Hematopoietic multipotent progenitor cell treated with erythropoietin and hydrocortisone succinate and interleukin-3 and kit ligand, for 15 days (in vitro differentiated cells): ENCODE results near the gene NCBP2.
"Not testable (repeated sequence)": the region's sequence is repeated elsewhere in the genome, so short reads cannot be mapped to it uniquely, and the experiment has no call there.

Experiments
- DNase-seq: peaks from one replicate; pipeline ENCODE4 v3.0.0-alpha.2; 2015; ENCODE audit warnings: low spot score

The NCBP2 gene

DNA sequence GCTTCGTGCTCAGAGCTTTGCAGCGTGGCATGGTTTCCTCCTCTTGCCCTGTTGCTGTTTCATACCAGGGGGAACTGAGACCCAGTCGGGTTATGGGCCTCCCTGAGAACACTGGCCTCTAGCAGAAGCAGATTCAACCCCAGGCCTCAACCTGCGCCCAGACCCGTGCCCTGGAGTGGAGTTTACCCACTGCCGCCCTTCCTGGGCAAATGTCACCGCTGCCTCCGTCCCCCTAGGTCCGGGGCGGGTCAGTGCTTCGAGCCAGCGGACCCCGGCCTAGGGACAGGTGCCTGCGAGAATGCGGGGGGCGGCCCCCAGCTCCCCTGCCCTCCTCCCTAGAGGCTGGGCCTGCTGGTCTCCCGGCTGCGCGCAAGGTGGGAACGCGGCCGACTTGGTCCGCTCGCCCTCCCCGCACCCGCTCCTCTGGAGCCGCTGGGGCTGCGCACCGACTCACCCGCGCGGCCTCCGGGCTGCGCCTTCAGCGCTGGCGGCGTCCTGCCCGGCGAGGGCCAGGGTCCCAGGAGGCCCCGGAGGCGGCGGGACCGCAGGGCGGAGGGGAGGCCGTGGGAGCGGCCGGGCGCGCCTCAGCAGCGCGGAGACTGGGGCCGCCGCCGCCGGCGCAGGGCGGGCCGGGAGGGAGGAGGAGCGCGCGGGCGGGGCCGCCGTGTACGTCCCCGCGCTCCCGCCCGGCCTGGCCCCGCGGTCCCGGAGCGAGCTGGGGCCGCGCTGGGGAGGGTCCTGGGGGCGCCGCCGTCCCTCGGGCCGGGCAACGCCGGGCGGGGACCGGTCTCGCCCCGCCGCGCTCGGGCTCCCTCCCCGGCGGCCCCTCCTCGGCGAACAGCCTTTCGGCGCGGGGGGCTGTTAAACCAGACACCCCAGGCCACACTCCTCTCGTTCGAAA lies 26.2 kb upstream of the NCBP2 start, which contains the start of gene PIGZ:
PIGZ (minus strand) TSS at position 601 of the 901 bp plus-strand sequence. CDS start 16,802 bp downstream, outside the sequence.
- DNase-seq, result peak; percentile 57

DNA sequence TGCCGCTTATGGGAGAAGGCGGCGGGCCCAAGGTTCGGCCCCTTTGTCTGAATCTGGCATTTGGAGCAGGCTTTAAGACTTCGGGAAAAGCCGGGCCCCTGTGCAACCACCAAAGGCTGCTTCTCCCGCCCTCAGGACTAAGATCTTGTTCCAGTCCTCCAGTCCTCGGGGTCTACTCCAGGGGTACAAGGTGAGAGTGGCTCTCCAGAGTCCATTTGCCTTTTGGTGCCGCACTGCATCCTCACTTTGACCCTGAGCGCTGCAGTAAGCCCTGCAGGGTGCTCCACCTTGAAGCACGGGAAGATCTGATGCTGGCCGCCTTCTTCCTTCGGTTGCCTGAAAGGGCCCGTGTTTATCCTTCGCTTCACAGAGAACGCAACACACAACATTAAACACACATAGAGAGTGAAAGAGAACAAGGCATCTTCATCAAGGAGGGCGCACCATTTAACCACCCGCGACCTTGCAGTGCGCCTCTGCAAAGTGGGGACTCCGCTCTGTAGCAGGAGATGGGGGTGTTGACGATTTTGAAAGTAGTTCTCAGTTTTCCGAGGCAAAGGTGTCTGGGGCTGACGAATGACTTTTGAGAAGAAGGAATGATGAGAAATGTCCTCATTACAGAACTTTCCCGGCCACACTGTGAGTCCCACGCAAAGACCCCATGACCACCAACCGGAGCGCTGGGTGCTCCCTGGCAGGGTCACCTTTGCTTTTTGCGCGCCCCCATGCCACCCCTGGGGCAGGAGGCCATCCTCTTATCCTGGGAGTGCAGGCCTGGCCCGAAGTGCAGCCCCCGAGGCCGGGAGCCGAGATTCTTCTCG lies 25.3 kb upstream of the NCBP2 start:
- no peak for DNase-seq

DNA sequence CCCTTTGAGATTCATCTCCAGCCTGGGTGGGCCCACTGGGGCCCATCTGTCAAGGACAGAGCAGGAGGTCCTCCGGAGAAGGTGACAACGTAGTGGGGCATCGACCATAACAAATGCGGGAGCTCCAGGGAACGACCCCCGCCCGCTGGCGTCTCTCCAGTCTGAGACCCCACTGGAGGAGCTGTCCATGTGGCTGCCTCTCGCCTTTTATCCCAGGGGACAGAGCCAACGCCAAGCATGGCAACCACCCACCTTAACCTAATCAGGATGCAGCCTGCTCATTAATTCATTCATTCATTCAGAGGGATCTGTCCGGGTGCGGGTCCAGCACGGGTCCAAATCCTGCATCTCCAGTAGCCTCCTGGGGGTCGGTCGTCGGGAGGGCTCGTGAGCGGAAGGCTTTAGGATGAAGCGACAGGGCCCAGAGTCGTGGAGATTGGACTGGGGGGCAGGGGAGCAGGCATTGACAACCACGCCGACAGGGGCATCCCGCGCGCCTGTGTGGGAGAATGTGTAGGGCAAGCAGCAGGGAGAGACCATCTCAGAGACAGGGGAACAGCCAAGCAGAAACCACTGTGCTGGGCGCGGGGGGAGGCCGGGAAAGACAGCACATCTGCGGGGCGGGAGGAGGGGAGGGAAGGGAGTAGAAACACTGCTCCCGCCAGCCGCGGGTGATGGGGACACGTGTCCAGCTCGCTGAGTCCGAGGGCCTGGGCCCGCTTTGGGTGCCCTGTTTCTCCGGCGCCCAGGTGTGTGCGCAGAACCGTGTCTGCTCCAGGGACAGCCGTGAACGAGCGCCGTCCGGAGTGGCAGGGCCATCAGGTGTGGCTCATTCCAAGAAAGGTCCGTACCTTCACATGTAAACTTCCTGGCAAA lies 24.4 kb upstream of the NCBP2 start:
- no peak for DNase-seq

DNA sequence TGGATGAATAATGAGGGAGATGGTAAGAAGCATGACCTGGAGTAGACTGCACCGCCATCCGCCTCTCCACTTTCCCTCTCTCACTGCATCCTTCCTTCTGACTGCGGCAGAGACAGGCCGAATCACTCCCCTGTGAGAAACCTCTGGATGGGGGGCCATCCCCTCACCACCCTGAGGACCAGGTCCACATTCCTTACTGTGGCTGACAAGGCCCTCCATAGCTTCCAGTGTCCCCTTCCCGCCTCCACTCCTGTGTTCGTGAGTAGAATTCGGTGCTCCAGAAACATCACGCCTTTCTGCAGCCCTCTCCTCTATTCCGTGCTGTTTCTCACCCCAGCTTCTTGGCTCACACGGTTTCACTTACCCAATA lies 23.5 kb upstream of the NCBP2 start:
- DNase-seq, result no peak

DNA sequence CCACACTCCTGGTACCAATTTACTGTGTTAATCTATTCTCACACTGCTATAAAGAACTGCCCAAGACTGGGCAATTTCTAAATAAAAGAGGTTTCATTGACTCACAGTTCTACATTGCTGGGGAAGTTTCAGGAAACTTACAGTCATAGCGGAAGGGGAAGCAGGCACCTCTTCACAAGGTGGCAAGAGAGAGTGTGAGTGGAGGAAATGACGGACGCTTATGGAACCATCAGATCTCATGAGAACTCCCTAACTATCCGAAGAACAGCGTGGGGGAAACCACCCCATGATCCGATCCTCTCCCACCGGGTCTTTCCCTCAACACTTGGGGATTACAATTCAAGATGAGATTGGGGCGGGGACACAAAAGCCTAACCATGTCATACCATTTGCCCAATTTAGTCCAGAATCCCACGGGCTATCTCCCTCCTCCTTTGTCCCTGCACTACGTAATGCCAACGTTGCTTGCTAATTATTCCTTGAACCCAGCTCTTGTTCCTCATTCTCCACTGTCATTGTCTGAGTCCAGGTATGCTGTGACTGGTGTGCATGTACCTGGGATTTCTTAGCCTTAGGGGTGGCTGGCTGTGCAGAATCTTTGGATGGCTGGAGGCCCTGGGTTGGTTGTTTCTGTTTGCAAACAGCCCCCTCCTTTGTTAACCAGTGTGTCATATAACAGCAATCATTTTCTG lies 22.9 kb upstream of the NCBP2 start:
- DNase-seq, result no peak

DNA sequence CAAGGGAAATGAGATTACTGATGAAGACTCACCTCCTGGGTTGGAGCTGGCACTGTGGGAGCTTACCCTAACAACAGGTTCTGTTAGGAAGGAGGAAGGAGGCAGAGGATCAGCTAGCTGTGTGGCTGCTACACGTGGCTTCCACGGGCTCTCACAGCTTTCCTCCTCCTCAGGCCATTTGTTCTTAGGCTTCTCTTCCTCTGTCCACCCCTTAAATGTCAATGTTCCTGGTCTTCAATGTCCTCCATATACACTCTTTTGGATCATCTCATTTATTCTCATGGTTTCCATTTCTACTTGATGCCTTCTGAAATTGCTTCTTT lies 21.3 kb upstream of the NCBP2 start:
- DNase-seq, result no peak

DNA sequence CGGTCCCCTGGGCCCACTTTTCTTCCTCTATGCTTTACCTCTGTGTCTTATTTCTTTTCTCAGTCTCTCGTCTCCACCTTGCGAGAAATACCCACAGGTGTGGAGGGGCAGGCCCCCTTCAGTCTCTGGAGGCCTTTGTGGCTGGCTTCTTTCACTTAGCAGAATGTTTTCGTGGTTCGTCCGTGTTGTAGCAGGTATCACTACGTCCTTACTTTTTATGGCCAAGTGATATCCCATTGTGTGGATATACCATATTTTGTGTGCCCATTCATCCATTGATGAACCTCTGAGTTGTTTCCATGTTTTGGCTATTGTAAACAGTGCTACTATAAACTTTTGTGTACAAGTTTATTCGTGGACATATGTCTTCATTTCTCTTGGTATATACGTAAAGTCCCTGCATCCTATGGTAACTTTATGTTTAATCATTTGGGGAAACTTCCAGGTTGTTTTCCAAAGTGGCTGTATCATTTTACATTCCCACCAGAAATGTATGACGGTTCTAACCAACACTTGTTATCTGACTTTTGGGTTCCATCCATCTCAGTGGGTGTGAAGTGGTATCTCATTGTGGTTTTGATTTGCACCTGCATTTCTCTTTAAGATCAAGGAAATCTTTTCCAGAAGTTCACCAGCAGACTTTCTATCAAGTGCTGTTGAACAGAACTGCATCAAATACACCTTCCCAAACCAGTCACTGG lies 20.8 kb upstream of the NCBP2 start:
- no peak for DNase-seq

DNA sequence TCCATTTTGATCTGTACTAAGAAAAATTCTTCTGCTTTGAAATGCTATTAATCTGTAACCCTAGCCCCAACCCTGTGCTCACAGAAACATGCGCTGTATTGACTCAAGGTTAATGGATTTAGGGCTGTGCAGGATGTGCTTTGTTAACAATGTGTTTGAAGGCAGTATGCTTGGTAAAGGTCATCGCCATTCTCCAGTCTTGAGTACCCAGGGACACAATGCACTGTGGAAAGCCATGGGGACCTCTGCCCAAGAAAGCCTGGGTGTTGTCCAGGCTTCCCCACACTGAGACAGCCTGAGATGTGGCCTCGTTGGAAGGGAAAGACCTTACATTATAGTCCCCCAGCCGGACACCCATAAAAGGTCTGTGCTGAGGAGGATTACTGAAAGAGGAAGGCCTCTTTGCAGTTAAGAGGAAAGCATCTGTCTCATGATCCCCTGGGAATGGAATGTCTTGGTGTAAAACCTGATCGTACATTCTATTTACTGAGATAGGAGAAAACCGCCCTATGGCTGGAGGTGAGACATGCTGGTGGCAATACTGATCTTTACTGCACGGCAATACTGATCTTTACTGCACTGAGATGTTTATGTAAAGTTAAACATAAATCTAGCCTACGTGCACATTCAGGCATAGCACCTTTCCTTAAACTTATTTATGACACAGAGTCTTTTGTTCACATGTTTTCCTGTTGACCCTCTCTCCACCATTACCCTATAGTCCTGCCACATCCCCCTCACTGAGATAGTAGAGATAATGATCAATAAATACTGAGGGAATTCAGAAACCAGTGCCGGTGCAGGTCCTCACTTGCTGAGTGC lies 20.0 kb upstream of the NCBP2 start:
- DNase-seq, result no peak

DNA sequence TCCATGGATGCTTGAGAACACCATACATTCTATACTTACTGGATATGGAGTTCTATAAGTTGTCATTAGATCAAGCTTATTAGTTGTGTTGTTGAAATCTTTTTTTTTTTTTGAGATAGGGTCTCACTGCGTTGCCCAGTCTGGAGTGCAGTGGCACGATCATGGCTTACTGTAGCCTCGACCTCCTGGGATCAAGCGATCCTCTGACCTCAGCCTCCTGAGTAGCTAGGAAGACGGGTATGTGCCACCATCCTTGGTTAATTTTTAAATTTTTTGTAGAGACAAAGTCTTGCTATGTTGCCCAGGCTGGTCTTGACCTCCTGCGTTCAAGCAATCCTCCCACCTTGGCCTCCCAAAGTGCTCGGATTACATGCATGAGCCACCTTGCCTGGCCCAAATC lies 12.5 kb upstream of the NCBP2 start:
- DNase-seq, result no peak

DNA sequence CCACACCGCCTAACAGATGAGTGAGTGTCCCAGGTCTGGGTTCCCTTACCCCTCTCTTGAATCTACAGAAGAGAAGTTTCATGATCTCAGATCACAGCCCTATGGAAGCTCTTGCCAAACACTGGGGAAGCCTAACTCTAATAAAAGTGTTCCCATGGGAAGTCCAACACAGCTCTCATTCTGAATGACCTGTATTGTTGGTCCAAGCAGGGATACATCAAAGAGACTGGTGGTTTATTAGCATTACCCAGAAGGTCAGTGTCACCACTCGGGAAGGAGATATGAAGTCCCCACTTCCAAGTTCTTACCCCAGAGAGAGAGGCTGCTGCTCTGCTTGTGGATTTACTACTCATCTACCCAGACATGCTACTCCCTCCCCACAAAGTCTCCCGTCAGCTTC lies 9.0 kb upstream of the NCBP2 start:
- DNase-seq, result no peak

DNA sequence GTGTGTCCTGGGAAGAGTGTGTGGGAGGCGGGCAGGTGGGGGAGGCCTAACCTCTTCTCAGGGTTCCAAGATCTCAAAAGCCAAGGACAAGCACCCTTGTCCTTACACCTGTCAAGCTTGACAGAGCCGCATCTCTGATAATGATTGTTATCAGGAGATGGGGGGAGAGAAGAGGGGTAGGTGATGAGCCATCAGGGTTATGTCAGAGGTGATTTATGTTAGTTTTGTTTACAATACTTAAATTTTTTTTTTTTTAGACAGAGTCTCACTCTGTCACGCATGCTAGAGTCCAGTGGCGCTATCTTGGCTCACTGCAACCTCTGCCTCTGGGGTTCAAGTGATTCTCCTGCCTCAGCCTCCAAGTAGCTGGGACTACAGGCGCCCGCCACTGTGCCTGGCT lies 7.4 kb upstream of the NCBP2 start:
- no peak for DNase-seq

DNA sequence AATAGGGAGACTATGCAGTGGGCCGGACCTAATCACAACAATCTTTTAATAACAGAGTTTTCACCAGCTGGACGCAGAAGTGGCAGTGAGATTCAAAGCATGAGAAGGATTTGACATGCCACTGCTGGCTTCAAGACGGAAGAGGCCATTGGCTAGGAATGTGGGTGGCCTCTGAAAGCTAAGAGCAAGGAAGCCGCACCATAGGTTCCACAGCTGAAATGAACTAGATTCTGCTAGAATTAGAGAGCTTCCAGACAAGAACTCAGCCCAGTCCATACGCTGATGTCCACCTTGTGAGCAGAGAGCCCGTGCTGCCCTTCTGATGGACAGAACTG lies 6.9 kb upstream of the NCBP2 start:
- no peak for DNase-seq

DNA sequence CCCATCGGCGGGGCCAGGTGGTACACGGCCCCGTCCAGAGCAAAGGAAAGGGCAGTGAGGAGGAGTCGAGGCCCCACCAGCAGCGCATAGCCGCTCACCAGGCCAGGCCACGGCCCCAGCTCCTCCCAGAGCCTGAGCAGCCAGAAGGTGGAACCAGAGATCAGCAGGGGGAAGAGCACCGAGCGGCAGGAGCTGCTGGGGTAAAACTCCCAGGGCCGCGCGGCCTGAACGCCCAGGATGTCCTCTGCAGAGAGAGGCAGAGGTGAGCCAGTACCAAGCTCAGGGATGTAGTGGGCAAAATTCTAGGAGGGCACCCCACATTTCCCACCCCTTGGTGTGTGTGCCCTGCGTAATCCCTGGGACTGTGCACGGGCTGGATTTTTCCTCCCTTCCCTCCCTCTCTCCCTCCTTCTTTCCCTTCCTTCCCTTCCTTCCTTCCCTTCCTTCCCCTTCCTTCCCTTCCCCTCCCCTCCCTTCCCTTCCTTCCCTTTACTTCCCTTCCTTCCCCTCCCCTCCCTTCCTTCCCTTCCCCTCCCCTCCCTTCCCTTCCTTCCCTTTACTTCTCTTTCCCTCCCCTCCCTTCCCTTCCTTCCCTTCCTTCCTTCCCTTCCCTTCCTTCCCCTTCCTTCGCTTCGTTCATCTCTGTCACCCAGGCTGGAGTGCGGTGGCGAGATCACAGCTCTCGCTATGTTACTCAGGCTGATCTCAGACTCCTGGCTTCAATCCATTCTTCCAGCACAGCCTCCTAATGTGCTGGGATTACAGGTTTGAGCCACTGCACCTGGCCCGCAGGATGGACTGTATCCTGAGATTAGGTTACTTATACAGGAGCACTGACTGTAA lies 6.3 kb upstream of the NCBP2 start:
- DNase-seq, result no peak

DNA sequence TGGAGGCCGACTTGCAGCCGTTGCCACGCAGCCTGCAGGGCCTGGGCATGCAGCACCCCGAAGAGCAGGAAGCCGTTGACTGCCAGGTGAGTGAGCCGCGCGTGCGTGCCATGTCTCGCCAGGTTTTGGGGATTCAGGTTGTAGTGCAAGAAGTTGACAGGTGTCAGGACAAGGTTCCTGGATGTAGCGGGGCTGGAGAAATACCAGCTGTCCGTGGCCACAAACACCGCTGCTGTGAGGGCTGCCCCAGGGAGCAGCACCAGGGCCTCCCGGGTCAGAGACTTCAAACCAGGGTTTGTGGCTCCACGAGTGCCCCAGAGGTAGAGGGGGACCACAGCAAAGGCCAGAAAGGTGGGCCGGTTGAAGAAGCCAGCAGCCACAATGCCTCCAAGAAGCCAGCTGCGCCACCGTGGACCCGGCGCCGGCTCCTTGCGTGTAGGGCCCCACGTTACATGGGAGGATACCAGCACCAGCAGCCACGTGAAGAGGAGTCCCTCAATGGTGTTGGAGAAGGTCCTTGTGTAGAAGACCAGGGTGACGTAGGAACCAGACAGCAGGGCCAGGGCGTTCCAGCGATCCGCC lies 5.6 kb upstream of the NCBP2 start:
- no peak for DNase-seq

DNA sequence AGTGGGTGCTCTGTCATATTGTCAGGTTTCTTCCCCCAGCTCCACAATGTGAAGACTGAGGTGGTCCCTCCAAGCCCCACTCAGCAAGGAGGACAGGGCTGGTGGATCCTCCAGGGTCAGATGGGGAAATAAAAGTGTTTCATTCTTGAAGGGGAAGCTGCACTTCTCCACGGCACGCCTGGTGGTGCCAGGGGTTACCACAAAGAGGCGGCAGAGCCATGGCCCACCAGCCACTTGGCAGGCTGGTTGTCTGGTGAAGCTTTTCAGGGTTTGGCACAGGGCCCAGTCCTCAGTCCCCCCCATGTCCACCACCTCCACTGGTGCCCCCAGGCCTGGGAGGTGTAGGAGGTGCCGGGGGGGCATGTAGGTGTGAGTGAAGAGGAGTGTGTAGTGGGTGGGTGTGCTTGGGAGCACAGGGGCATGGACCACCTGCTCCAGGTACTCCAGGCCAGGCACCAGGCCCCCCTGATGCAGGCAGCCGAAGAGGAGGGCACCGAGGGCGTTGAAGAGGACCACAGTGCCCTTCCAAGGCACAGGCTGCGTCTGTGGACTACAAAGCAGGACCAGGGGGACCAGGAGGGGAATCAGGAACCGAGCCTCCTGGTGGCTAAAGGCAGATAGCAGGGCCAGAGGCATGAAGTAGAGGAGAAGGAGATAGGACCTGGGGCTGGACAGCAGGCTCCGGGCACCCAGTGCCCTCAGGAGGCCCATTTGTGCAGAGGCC lies 5.0 kb upstream of the NCBP2 start:
- no peak for DNase-seq

DNA sequence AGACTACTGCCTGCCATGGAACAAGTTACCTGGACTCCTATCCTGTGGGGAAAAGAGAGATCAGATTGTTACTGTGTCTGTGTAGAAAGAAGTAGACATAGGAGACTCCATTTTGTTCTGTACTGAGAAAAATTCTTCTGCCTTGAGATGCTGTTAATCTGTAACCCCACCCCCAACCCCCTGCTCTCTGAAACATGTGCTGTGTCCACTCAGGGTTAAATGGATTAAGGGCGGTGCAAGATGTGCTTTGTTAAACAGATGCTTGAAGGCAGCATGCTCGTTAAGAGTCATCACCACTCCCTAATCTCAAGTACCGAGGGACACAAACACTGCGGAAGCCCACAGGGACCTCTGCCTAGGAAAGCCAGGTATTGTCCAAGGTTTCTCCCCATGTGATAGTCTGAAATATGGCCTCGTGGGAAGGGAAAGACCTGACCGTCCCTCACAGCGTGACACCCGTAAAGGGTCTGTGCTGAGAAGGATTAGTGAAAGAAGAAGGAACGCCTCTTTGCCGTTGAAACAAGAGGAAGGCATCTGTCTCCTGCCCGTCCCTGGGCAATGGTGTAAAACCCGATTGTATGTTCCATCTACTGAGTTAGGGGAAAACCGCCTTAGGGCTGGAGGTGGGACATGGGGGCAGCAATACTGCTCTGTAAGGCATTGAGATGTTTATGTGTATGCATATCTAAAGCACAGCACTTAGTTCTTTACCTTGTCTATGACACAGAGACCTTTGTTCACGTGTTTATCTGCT lies 1.9 kb upstream of the NCBP2 start:
- not testable (repeated sequence) for DNase-seq

DNA sequence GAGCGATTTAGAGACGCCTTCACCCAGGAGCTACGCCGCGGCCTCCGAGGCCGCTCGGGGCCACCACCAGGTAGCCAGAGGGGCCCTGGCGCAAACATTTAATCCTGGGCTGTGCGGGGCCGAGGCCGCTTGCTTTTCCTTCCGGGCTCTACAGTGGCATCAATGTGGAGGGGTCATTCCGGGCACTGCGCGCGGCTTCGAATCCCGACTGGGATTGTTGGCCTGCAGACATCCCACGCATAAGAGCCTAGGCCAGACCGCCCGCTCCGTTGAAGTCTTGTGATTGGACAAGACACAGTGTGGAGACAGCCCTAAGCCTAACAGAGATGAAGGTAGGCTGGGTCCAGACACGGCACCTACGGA lies 568 bp upstream of the NCBP2 start:
- DNase-seq, result no peak
